HL-60 (cell line): Measurements from ENCODE around the gene TRIM17.

Experiments
- DNase-seq, 2 experiments: peaks; one replicate each; pipeline ENCODE4 v3.0.0-alpha.2; 2010 to 2020; ENCODE audit warnings: low read depth in 1 of 2, low spot score in 1 of 2
- H3K27ac ChIP-seq: fragments of 250-450 bp; sonication (Bioruptor Pico); replicated peaks from 2 replicates; pipeline ENCODE4 v1.5.1; 2020; ENCODE audit warnings: mild to moderate bottlenecking, moderate library complexity
- H3K27me3 ChIP-seq: fragments of 250-450 bp; sonication (Bioruptor Pico); 2 replicates; pipeline ENCODE4 v1.5.1; 2021; ENCODE audit warnings: mild to moderate bottlenecking, moderate library complexity; ENCODE audit not compliant: insufficient read depth, poor library complexity, severe bottlenecking
- H3K4me3 ChIP-seq: replicated peaks from 2 replicates; pipeline ENCODE4 v1.5.1; 2011; ENCODE audit warnings: mild to moderate bottlenecking, control low read depth, low read length; ENCODE audit not compliant: insufficient read depth
- GABPA ChIP-seq: IDR thresholded peaks from 2 replicates; pipeline ENCODE4 v1.6.1; 2012; ENCODE audit warnings: low read depth
- POLR2AphosphoS5 ChIP-seq: IDR thresholded peaks from 2 replicates; pipeline ENCODE4 v1.6.1; 2012; ENCODE audit warnings: low read depth
- REST ChIP-seq: IDR thresholded peaks from 2 replicates; pipeline ENCODE4 v1.6.1; 2012; ENCODE audit warnings: low read depth; ENCODE audit not compliant: insufficient replicate concordance
- SPI1 ChIP-seq: IDR thresholded peaks from 2 replicates; pipeline ENCODE4 v1.6.1; 2012; ENCODE audit warnings: low read depth, mild to moderate bottlenecking, borderline replicate concordance
- TF ChIP-seq, protein P1 (sequence below): IDR thresholded peaks from one replicate; pipeline ENCODE4 v1.5.1; 2011; ENCODE audit warnings: low read length, control low read depth, inconsistent platforms; ENCODE audit not compliant: insufficient read depth

The TRIM17 gene

GRCh38 chr1:228452194-228453021 lies 35.7 kb upstream of the TRIM17 start:
- H3K4me3 ChIP-seq: no peak overlapping the region
- no peak for DNase-seq
- peaks cover 19% of the 10 kb centered on the region for H3K27me3 ChIP-seq
- no peak overlapping the region for H3K27ac ChIP-seq
- 0 out of 2 replicates have a peak, but pooled peaks have one; percentile 15 for TF ChIP-seq SPI1
- TF ChIP-seq REST: no peak
- no peak for TF ChIP-seq POLR2AphosphoS5
- TF ChIP-seq GABPA: no peak
- TF ChIP-seq, protein P1, sequence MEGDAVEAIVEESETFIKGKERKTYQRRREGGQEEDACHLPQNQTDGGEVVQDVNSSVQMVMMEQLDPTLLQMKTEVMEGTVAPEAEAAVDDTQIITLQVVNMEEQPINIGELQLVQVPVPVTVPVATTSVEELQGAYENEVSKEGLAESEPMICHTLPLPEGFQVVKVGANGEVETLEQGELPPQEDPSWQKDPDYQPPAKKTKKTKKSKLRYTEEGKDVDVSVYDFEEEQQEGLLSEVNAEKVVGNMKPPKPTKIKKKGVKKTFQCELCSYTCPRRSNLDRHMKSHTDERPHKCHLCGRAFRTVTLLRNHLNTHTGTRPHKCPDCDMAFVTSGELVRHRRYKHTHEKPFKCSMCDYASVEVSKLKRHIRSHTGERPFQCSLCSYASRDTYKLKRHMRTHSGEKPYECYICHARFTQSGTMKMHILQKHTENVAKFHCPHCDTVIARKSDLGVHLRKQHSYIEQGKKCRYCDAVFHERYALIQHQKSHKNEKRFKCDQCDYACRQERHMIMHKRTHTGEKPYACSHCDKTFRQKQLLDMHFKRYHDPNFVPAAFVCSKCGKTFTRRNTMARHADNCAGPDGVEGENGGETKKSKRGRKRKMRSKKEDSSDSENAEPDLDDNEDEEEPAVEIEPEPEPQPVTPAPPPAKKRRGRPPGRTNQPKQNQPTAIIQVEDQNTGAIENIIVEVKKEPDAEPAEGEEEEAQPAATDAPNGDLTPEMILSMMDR: no peak

GRCh38 chr1:228450200-228450599 lies 33.5 kb upstream of the TRIM17 start:
- no peak for TF ChIP-seq GABPA
- TF ChIP-seq, protein P1: no peak
- TF ChIP-seq REST: no peak
- TF ChIP-seq POLR2AphosphoS5: no peak
- TF ChIP-seq SPI1: no peak
- Histone ChIP-seq H3K4me3 (no peak overlapping the region), H3K27me3 (peaks cover 26% of the 10 kb centered on the region), H3K27ac (no peak overlapping the region)
- DNase-seq: no peak

- no peak overlapping the region for H3K4me3 ChIP-seq
- H3K27ac ChIP-seq: no peak overlapping the region
- H3K27me3 ChIP-seq: peaks cover 37% of the 10 kb centered on the region
- DNase-seq: no peak
- TF ChIP-seq, protein P1: no peak
- no peak for TF ChIP-seq GABPA
- TF ChIP-seq REST: no peak
- TF ChIP-seq SPI1: no peak
- no peak for TF ChIP-seq POLR2AphosphoS5
Measured at GRCh38 chr1:228448372-228448771, 31.7 kb upstream of the TRIM17 start.
